Measurements from ENCODE around the gene CCL16. TPM values are rescaled to one million over a fixed set of nuclear protein-coding genes. Genes with fewer than 3 reads are reported as not detected.

CCL16 gene
- total RNA-seq, 1 donor from 2014 or later = 0.46 TPM

GRCh38 chr17:35986643-35987042 is 5.3 kb upstream of the CCL16 start, which contains the start of gene CCL14:
Gene CCL14, minus strand, starts transcription at chr17:35986729. Its CDS starts 80 bp downstream, at chr17:35986649.
- no peak for DNase-seq (ENCODE audit: low read depth, low spot score)

DNA sequence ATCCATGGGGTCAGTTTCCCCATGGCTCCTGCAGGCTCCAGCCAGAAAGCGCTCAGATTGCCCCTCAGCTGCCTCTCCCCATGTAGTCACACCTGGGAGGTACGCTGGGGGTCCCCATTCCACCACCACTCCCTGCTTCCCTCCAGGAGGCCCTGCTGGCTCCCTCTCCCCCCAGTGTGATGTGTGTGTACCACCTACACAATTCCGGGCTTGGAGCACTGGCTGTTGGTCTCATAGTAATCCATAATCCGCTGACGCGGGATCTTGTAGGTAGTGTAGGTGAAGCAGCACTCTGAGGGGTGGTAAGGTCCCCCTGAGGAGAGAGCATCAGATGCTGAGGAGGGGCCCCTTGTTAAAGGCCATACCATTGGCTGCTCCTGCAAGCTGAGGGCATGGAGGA is 2.8 kb upstream of the CCL16 start:
- no peak for DNase-seq (ENCODE audit: low read depth, low spot score)

DNA sequence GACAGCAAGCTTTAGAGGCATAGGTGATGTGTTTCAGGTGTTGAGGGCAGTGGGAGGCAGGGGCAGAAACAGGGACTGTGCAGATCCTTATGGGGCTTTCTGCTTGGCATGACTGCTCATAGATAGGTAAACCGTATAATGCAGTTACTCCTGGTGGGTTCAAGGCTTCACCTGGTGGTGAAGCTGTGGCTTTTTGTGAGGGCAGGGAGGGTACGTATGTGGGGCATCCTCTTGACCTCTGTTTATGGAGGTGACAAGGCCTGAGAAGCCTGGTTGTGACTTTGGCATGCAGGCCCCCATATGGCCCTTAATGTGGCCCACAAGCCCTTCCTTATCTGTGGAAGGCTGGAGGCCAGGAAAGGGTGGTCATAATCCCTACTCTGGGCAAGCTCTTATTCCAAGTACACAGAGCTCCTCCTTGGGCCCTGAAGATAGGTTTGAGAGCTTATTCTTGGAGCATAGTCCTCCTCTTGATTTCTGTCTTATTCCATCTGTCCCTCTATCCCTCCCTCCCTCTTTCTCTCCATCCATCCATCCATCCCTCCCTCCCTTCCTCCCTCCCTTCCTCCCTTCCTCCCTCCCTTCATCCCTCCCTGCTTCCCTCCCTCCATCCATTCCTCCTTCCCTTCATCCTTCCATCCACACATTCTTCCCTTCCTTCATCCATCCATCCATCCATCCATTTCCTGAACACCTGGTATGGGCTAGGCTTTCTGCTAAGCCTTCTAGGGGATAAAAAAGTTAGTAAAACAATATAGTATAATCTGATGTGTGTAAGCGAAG is 1.3 kb upstream of the CCL16 start:
- DNase-seq (ENCODE audit: low read depth, low spot score) = no peak

DNA sequence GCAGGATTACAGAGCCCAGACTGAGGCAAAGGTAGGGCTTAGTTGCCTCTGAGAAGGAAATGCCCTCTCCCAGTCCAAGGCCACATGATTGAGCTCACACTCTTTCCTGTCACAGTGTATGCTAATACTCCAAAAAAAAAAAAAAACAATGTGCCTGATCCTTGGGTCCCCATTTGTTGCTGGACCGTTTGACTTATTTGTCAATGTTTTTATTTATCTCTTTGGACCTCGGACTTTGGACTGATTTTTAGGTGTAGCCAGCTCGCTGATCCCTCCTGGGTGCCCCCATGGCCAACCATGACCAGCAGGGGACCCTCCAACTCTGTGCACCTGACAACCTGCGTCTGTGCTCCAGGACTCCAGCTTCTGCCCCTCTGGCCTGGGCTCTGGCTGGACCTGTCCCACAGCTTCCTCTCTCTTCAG is 622 bp upstream of the CCL16 start:
- DNase-seq (ENCODE audit: low read depth, low spot score) = no peak

- no peak for DNase-seq (ENCODE audit: low read depth, low spot score)
Observed at GRCh38 chr17:35978346-35978745, 3.0 kb downstream of the CCL16 start.

DNA sequence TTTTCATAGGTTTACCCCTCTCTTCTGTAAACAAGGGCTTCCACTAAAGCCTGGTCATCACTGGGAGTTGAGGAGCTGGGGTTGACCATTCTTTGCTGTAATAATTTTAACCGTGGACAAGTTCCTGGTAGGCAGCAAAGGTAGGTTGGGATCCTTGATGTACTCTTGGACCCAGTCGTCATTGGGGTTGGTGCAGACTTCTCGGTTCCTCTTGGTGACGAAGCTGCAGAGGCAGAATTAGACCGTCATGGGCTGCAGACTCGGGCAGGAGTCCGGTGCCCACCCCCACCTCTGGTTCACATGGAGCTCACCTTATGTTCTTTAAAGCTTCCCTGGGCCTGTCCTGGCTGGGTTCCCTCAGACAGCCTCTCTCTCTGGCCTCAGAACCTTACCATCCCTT is 3.8 kb downstream of the CCL16 start:
- DNase-seq (ENCODE audit: low read depth, low spot score) = no peak

DNA sequence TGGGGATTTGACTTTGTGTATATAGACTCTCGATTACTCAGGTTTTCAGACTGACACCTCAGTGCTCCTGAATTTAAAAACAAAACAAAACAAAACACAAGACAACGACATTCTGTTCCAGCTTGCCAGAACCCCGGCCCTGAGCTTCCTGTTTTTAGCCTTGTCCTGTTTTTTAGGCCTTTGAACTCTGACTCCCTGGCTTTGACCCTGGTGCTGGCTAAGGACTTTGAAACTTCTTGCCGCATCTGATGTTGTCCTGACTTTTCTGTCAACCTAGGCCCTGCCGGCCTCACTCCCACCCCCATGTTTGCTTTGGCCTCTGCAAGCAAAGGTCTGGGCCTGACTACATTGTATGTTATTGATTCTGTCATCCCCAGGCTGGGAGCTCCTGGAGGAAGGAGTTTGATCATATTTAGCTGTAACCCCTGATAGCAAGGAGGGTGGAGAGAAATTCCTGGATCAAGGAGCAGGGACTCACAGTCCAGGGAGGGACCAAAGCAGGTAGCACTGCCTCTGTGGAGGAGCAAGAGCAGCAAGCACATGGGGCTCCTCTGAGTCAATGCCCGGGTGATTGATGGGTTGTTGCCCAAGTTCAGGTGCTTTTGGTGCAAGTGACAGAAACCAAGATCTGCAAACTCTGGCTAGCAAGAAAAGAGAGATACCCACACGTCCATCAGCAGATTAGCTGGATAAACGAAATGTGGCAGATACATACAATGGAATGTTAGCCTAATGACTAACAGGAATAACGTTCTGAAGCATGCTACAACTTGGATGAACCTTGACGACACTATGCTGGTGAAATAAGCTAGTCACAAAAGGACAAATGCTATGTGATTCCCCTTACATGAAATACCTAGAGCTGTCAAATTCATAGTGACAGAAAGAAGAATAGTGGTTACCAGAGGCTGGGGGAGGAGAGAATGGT is 7.7 kb downstream of the CCL16 start:
- no peak for DNase-seq (ENCODE audit: low read depth, low spot score)

DNA sequence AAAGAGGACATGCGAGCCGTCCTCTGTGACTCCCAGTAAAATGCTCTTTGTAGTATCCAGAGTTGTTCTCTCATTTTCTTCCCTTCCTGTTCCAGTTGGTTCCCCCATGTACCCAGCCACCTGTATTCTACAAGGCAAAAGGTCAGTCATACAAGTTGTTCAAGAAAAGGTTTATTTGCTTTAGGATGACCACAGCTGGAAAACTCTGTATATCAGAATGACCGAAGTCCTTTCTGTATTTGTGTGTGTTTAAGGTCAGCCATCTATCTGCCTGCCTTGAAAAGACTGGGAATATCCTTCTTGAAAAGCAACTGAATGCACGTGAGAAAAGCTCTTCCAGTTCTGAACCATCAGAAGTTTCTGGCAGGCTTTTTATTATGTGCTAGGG is 8.4 kb downstream of the CCL16 start:
- DNase-seq (ENCODE audit: low read depth, low spot score) = no peak

- DNase-seq (ENCODE audit: low read depth, low spot score) = no peak
Observed at GRCh38 chr17:35972535-35972934, 8.8 kb downstream of the CCL16 start.

DNA sequence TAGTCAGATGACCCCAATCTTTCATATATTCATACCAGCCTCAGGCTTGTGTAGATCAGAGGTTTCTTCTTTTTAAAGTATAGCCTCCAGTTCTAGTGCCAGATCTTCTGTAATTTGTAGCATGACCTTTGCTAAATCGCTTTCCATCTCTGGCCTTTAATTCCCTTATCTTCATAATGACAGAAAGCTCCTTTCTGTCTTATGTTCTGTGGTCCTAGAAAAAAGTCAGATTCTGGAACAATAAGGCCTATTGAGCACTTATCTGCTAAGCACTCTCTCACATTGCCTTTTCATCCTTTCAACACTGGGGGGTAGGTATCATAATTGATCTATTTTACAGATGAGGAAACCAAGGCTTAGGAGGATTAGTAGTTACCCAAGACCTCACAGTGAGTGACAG is 9.2 kb downstream of the CCL16 start:
- no peak for DNase-seq (ENCODE audit: low read depth, low spot score)

DNA sequence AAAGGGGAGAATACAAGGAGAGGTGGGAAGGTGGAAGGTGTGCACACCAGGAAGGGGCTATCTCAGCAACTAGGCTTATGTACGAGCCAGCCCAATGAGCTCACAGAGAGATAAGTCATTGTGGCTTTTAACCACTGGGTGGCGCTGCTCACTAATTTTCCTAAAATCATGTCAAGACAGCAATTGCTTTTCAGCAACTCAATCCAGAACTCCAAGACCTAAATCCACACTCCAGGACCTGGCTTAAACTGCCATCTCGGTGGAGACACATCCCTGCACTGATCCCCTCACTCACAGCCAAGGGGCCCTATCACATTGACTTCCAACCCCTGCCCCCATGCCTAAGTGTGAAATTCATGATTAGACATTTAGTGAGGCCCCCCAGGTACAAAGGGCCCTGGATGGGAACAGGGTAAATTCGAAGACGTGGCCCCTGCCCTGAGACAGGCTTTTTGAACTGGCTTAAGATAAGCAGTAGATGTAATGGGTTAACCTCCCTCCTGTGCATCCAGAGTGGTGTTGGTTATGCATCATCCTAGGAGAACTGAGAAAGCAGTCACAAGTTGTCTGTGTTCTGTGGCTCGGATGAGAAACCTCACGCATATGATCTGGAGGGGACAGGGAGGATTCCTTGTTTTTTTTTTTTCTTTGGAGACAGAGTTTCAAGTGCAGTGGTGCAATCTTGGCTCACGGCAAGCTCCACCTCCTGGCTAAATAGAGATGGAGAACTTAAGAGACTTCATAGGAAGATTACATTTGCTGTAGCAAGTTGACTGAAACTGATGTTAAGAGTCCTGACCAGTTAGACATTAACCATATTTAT is 11.5 kb downstream of the CCL16 start:
- DNase-seq (ENCODE audit: low read depth, low spot score) = no peak

DNA sequence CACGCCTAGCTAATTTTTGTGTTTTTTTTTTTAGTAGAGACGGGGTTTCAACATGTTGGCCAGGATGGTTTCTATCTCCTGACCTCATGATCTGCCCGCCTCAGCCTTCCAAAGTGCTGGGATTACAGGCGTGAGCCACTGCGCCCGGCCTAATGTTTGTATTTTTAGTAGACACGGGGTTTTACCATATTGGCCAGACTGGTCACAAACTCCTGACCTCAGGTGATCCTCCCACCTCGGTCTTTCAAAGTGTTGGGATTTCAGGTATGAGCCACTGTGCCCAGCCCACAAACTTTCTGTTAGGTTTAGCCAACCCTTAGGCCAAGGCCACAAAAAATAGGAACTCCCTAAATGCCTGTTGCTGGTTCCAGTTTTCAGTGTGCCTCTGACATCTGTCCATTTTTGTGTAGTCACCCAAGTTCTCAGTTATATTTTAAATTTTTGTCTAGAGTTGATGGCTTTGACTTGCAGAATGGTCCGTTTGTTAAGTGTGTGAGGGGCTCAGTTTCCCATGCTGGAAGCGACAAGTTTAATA is 12.7 kb downstream of the CCL16 start:
- DNase-seq (ENCODE audit: low read depth, low spot score) = no peak

- DNase-seq (ENCODE audit: low read depth, low spot score) = no peak
Observed at GRCh38 chr17:35965272-35965671, 16.0 kb downstream of the CCL16 start.

DNA sequence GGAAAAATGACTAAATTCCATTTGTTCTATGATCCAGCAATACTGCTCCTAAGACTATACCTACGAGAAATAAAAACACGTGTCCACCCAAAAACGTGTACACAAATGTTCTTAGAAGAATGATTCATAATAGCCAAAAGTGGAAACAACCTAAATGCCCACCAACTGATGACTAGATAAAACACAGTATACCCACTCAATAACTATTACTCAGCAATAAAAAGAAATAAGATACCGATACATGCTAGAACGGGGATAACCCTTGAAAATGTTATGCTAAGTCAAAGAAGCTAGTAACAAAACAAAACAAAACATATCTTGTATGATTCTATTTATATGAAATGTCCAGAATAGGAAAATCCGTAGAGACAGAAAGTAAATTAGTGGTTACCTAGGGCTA is 17.6 kb downstream of the CCL16 start:
- DNase-seq (ENCODE audit: low read depth, low spot score) = no peak

DNA sequence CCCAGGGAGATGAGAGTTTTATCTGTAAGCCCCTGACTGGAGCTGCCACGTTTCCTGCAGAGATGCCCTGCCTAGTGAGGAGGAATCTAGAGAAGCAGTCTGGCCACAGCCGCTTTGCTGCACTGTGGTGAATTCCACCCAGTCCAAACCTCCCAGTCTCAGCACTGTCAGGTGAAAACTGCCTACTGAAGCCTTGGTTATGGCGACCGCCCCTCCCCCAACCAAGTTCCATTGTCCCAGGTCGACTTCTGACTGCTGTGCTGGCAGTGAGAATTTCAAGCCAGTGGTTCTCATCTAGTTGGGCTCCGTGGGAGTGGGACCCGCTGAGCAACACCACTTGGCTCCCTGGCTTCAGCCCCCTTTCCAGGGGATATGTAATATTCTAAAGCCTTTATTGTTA is 27.6 kb downstream of the CCL16 start:
- DNase-seq (ENCODE audit: low read depth, low spot score) = no peak

GRCh38 chr17:35949401-35949800 is 31.9 kb downstream of the CCL16 start:
- no peak for DNase-seq (ENCODE audit: low read depth, low spot score)

DNA sequence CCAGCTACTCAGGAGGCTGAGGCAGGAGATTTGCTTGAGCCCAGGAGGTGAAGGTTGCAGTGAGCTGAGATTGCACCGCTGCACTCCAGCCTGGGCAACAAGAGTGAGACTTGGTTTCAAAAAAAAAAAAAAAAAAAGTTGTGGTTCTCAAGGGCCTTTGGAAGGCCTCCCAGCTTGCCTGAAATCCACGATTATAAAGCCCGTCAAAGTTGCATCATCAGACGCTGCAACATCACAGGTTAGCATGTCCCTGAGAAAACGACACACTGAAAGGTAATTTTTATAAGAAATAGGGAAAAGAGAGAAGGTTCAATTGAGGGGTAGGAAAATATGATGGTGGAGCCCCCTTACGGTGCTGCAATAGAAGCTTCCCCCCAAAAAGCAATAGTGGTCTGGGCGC is 33.2 kb downstream of the CCL16 start:
- DNase-seq (ENCODE audit: low read depth, low spot score) = no peak

- DNase-seq (ENCODE audit: low read depth, low spot score) = no peak
Observed at GRCh38 chr17:35947156-35947585, 34.1 kb downstream of the CCL16 start.

DNA sequence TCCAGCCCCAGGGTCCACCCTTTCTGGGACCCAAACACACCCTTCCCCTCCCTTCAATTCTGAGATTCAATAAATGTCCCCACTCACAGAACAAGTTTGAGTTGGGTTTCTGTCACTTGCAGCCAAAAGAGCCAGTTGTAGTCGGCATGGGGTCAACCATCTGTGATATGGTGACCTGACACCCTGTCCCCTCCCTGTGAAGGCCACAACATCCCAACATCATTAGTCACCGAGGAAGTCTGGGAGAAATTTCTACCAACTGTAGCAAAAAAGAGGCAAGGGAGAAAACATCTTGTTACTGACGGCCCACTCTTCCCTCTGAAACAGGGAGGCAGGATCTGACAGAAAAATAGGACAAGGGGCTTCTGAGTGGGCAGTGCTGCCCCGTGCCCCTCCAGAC is 37.1 kb downstream of the CCL16 start:
- no peak for DNase-seq (ENCODE audit: low read depth, low spot score)

DNA sequence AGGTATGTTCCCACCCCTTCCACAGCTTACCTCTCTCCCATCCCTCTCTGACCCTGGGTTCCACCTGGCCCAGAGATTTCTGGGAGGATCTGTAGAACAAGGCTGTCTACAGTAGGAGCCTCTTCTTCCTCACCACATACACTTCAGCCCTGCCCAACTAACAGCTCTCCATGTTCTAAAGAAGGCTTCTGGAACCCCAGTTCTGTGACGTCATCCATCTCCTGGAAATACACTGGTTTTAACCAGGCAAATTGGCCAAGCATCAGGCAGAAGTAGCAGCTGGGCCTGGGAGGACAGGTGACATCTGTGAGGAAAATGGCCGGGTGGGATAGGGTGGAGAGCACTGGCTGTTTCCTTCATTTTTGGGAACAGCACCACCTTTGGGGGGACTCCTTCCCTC is 37.8 kb downstream of the CCL16 start, which contains the start of gene LYZL6:
Gene LYZL6, minus strand, starts transcription at position 177 of the 400 bp plus-strand sequence. CDS start 4,357 bp downstream, outside the sequence.
- no peak for DNase-seq (ENCODE audit: low read depth, low spot score)

- DNase-seq (ENCODE audit: low read depth, low spot score) = no peak
Observed at GRCh38 chr17:35942588-35943186, 38.6 kb downstream of the CCL16 start.
